NCI-H1417 treated with DMSO at 0.1 percent for 48 hours (cell line): ENCODE data around the gene GMPR2.
A peak's percentile ranks its signal among the peaks of the same experiment; 100 is the strongest.
"Not testable (repeated sequence)": the region's sequence is repeated elsewhere in the genome, so short reads cannot be mapped to it uniquely, and the experiment has no call there.

Source experiments
- DNase-seq: peaks from one replicate; lab custom pipeline; 2025; lab: John Stamatoyannopoulos, UW

The GMPR2 gene

GRCh38 chr14:24202538-24202937, 30.2 kb upstream of the GMPR2 start:
- DNase-seq, result not testable (repeated sequence)

DNA sequence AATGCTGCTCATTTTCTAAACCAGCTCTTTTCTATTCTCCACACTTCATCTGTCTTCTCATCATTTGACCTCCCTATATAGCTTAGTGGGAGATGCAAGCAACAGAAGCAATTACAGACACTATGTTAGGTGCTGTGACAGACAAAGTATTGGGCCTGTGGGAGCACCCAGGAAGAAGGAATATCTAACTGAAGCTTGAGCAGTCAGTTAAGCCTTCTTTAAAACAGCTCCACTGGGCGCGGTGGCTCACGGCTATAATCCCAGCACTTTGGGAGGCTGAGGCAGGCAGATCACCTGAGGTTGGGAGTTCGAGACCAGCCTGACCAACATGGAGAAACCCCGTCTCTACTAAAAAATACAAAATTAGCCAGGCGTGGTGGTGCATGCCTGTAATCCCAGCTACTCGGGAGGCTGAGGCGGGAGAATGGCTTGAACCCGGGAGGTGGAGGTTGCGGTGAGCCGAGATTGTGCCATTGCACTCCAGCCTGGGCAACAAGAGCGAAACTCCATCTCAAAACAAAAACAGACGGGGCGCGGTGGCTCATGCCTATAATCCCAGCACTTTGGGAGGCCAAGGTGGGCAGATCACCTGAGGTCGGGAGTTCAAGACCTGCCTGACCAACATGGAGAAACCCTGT, 29.4 kb upstream of the GMPR2 start:
- DNase-seq, result not testable (repeated sequence)

GRCh38 chr14:24204163-24205146, 28.3 kb upstream of the GMPR2 start:
- no peak for DNase-seq

GRCh38 chr14:24206260-24207103, 26.2 kb upstream of the GMPR2 start:
- DNase-seq, result no peak

- DNase-seq, result no peak
Observed at GRCh38 chr14:24207104-24207551, 25.6 kb upstream of the GMPR2 start.

GRCh38 chr14:24207625-24208024, 25.1 kb upstream of the GMPR2 start:
- no peak for DNase-seq

GRCh38 chr14:24211311-24211710, 21.4 kb upstream of the GMPR2 start:
- DNase-seq, result no peak

DNA sequence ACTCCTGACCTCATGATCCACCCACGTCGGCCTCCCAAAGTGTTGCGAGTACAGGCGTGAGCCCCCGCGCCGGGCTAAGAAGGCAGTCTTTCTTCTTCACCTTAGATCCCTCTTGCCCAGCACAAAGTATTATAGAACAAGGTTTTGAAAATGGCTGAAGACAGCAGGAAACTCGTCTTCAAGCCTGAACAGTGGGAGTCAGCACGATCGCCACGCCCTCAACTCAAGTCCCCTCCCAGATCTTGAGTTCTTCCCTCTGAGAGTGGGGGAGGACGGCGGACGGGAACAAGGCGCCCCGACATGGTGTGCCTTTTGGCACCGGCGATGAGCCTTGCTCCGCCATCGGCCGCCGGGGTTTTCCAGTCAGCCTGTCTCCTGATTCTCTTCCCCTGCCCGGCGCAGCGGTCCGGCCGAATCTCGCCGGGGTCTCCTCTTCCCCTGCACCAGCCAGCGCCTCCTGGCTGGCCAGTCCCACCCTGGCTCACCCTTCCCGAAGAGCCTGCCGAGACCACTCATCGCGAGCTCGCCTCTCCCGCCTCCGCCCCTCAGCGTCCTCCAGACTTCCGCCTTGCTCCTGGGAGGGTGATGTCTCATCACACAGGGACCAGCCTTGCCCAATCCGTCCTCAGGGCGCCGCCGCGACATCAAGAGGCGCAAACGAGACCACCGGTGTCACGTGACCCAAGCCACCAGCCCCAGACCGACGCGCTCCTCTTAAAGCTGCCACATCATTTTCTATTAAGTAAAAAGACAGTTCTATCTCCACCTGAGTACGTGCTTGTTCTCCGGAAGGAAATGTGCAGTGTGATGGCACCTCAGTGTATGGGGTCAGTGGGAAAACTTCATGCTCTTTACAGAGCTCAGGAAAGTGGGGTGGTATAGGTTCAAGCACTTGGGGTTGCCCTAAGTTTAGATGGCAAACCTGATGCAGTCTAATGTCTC, 19.5 kb upstream of the GMPR2 start, which contains the start of gene CHMP4A:
Gene CHMP4A (minus strand): TSS at position 565 of the 942 bp plus-strand sequence. CDS start 49 bp downstream, at position 516.
- DNase-seq, result peak; percentile 79

GRCh38 chr14:24213866-24214662, 18.7 kb upstream of the GMPR2 start:
- no peak for DNase-seq

- DNase-seq, result peak; percentile 24
Observed at GRCh38 chr14:24215495-24216344, 17.0 kb upstream of the GMPR2 start, which contains the start of gene MDP1. TSS of gene MDP1 (minus strand) at chr14:24216066. CDS start at chr14:24215955, 111 bp downstream.

GRCh38 chr14:24216345-24216699, 16.4 kb upstream of the GMPR2 start:
- DNase-seq, result no peak

- not testable (repeated sequence) for DNase-seq
Observed at GRCh38 chr14:24216876-24217275, 15.9 kb upstream of the GMPR2 start.

DNA sequence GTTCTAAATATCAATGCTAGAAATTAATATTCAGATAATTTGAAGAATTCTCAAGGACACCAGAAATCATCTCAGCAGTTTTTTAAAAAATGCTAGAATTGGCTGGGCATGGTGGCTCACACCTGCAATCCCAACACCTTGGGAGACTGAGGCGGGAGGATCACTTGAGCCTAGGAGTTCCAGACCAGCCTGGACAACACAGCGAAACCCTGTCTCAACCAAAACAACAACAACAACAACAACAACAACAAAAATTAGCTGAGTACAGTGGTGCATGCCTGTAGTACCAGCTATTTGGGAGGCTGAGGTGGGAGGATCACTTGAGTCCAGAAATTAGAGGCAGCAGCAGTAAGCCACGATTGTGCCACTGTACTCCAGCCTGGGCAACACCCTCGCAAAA, 13.6 kb upstream of the GMPR2 start:
- DNase-seq, result no peak

DNA sequence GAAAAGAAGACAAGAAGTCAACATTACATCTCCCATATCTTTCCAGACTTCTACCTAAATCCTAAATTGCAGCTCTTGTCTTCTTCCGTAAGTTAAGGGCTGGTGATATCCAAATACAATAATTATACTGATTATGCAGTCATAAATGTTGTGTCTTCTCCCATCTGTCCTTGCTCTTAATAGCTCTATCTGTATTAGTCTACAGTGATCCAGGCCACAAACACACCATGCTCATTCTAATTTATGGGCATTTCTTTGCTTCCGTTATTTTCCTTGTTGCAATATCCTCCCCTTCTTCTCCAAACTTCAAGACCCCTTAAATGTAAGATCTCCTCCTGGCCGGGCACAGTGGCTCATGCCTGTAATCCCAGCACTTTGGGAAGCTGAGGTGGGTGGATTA, 13.2 kb upstream of the GMPR2 start:
- no peak for DNase-seq

DNA sequence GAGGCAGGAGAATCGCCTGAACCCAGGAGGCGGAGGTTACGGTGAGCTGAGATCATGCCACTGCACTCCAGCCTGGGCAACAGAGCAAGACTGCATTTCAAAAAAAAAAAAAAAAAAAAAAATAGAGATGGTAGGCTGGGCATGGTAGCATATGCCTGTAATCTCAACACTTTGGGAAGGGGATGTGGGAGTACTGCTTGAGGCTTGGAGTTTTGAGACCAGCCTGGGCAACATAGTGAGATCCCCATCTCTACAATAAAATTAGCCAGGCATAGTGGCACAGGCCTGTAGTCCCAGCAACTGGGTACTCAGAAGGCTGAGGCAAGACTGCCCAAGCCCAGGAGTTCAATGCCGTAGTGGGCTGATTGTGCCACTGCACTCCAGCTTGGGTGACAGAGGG, 9.7 kb upstream of the GMPR2 start:
- DNase-seq, result not testable (repeated sequence)

DNA sequence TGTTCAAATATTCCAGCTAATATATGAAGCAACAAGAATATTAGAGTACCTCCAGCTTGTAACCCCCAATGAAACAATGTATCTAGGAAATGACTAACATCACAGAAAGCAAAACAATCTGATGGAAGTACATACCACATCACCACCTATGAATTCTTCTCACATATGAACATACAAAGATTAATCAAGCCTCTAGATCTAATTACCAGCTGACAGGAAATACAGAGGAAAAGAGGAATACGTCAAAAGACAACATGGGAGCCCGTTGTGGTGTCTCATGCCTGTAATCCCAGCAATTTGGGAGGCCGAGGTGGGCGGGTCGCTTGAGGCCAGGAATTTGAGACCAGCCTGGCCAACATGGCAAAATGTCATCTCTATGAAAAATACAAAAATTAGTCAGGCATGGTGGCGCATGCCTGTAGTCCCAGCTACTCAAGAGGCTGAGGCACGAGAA, 8.1 kb upstream of the GMPR2 start:
- DNase-seq, result no peak

DNA sequence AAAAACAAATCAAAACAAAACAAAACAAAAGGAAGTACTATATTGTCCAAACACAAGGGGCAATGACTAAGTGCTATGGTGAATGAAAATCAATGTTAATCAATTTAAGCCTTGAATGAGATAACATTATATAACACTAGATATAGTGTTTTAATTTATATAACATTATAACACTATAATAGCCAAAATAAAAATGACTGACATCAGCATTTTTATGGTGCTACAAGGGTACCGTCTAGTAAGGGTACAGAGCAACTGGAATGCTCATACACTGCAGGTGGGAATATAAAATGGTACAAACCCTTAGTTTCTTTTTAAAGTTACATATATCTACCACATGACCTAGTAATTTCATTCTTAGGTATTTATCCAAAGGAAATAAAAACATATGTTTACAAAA, 6.3 kb upstream of the GMPR2 start:
- DNase-seq, result no peak

GRCh38 chr14:24228902-24229301, 3.8 kb upstream of the GMPR2 start:
- no peak for DNase-seq
